HCT116 (cell line): ENCODE data around the gene FNDC3B. TPM values are rescaled to one million over a fixed set of nuclear protein-coding genes. Genes with fewer than 3 reads are reported as not detected.

ENCODE experiments used
- ATAC-seq: fragments of 200-7000 bp; cut with Tn5 transposase; 2 replicates; pipeline ENCODE4 v1.9.1; 2020; ENCODE audit warnings: mild to moderate bottlenecking, moderate library complexity
- BruUV-seq: library from RNA; stranded (reverse); fragments of 400-500 nt; replicated peaks from 2 replicates; lab custom pipeline; 2021; lab: Mats Ljungman, UMichigan
- CTCF ChIA-PET: fragments of 300-600 bp; sonication (Branson Sonifier 250); formaldehyde crosslinking; loops from one replicate; lab custom pipeline; 2021; ENCODE audit warnings: antibody characterized with exemption; lab: Charles Lee
- POLR2A ChIA-PET: fragments of 300-600, 350-600 bp; sonication (Branson Sonifier 250); formaldehyde crosslinking; loops from one replicate; lab custom pipeline; 2021; ENCODE audit warnings: antibody characterized with exemption; lab: Charles Lee
- RAD21 ChIA-PET, 2 experiments: fragments of 300-600 bp; sonication (Branson Sonifier 250); formaldehyde crosslinking; loops; one replicate each; lab custom pipeline; 2023; ENCODE audit warnings: low total read pairs in 2 of 2; ENCODE audit not compliant: uncharacterized antibody in 2 of 2, unreplicated experiment in 2 of 2, low non-redundant PET in 1 of 2; lab: Charles Lee
- DNase-seq: peaks from one replicate; pipeline ENCODE4 v3.0.0-alpha.2; 2010; ENCODE audit warnings: low read depth, low spot score
- H2AFZ ChIP-seq: fragments of 200-600 bp; shearing (Covaris generic), sonication (generic); 2 replicates; pipeline ENCODE4 v1.6.1; 2017; ENCODE audit warnings: low read depth, mixed run types, mixed read lengths, antibody characterized with exemption, low read length; ENCODE audit not compliant: poor library complexity, severe bottlenecking
- H3K27ac ChIP-seq: 2 replicates; pipeline ENCODE4 v1.5.1; 2012; ENCODE audit warnings: low read depth, low read length
- H3K27me3 ChIP-seq: fragments of 200-600 bp; sonication (generic); 2 replicates; pipeline ENCODE4 v1.6.1; 2016; ENCODE audit warnings: mixed run types, low read length, mixed read lengths; ENCODE audit not compliant: insufficient read depth
- H3K36me3 ChIP-seq, 2 experiments: fragments of 200-500 bp in 1 of 2; fragments of 200-600 bp in 1 of 2; sonication (Bioruptor generic) in 1 of 2; sonication (generic) in 1 of 2; 2 replicates each; pipeline versions ENCODE4 v1.5.1 to v1.6.1; 2014 to 2016; ENCODE audit warnings: low read length in 2 of 2, inconsistent platforms in 1 of 2, mixed read lengths in 1 of 2, mixed run types in 1 of 2; ENCODE audit not compliant: insufficient read depth in 2 of 2, control insufficient read depth in 1 of 2
- H3K4me1 ChIP-seq, 2 experiments: fragments of 200-600 bp in 1 of 2; sonication (generic) in 1 of 2; 2 replicates each; pipeline versions ENCODE4 v1.5.1 to v1.6.1; 2012 to 2017; ENCODE audit warnings: low read length in 2 of 2, inconsistent platforms in 1 of 2, mild to moderate bottlenecking in 1 of 2, mixed read lengths in 1 of 2, mixed run types in 1 of 2, moderate library complexity in 1 of 2; ENCODE audit not compliant: insufficient read depth in 2 of 2, control insufficient read depth in 1 of 2
- H3K4me2 ChIP-seq: fragments of 200-600 bp; sonication (generic); 2 replicates; pipeline ENCODE4 v1.6.1; 2017; ENCODE audit warnings: mixed run types, low read length, mixed read lengths
- H3K4me3 ChIP-seq, 2 experiments: fragments of 200-600 bp in 1 of 2; sonication (generic) in 1 of 2; replicated peaks in 1 of 2; 2 replicates each; pipeline ENCODE4 v1.5.1; 2011 to 2016; ENCODE audit warnings: low read length in 2 of 2, control low read depth in 1 of 2, low read depth in 1 of 2, mild to moderate bottlenecking in 1 of 2, mixed read lengths in 1 of 2, mixed run types in 1 of 2
- H3K79me2 ChIP-seq: fragments of 200-600 bp; sonication (generic); 2 replicates; pipeline ENCODE4 v1.6.1; 2017; ENCODE audit warnings: mild to moderate bottlenecking, mixed run types, low read length, moderate library complexity, mixed read lengths; ENCODE audit not compliant: insufficient read depth
- H3K9ac ChIP-seq: fragments of 200-600 bp; sonication (generic); 2 replicates; pipeline ENCODE4 v1.6.1; 2016; ENCODE audit warnings: low read length, mixed read lengths
- H3K9me2 ChIP-seq: fragments of 200-600 bp; sonication (generic), shearing (Covaris generic); 2 replicates; pipeline ENCODE4 v1.6.1; 2017; ENCODE audit warnings: mixed run types, mild to moderate bottlenecking, moderate library complexity; ENCODE audit not compliant: insufficient read depth
- H3K9me3 ChIP-seq, 2 experiments: fragments of 200-500 bp in 1 of 2; fragments of 200-600 bp in 1 of 2; sonication (Bioruptor generic) in 1 of 2; sonication (generic) in 1 of 2; 2 replicates each; pipeline ENCODE4 v1.6.1; 2014 to 2017; ENCODE audit warnings: low read length in 2 of 2, mixed read lengths in 2 of 2, inconsistent platforms in 1 of 2, low read depth in 1 of 2, mild to moderate bottlenecking in 1 of 2, mixed run types in 1 of 2, moderate library complexity in 1 of 2; ENCODE audit not compliant: control insufficient read depth in 1 of 2, insufficient read depth in 1 of 2
- H4K20me1 ChIP-seq: fragments of 200-600 bp; sonication (generic), shearing (Covaris generic); 2 replicates; pipeline ENCODE4 v1.6.1; 2017; ENCODE audit warnings: mixed run types, mild to moderate bottlenecking, moderate library complexity; ENCODE audit not compliant: insufficient read depth
- CEBPB ChIP-seq: IDR thresholded peaks from 2 replicates; pipeline ENCODE4 v1.6.1; 2012; ENCODE audit warnings: low read depth
- EGR1 ChIP-seq: IDR thresholded peaks from 2 replicates; pipeline ENCODE4 v1.6.1; 2012; ENCODE audit warnings: low read depth
- POLR2AphosphoS5 ChIP-seq: IDR thresholded peaks from 2 replicates; pipeline ENCODE4 v1.6.1; 2011; ENCODE audit warnings: mild to moderate bottlenecking, low read depth, low read length, moderate library complexity
- RAD21 ChIP-seq: IDR thresholded peaks from 2 replicates; pipeline ENCODE4 v1.6.1; 2012; ENCODE audit warnings: low read depth, mild to moderate bottlenecking
- SP1 ChIP-seq: IDR thresholded peaks from 2 replicates; pipeline ENCODE4 v1.6.1; 2012; ENCODE audit warnings: low read depth
- SRF ChIP-seq: IDR thresholded peaks from 2 replicates; pipeline ENCODE4 v1.6.1; 2012; ENCODE audit warnings: low read depth
- YY1 ChIP-seq: IDR thresholded peaks from 2 replicates; pipeline ENCODE4 v1.6.1; 2011; ENCODE audit warnings: low read length, low read depth, moderate library complexity, mild to moderate bottlenecking; ENCODE audit not compliant: insufficient replicate concordance; ENCODE audit errors: extremely low read depth
- ZNF274 ChIP-seq: fragments of 200-500 bp; sonication (Bioruptor generic); IDR thresholded peaks from 2 replicates; pipeline ENCODE4 v1.6.1; 2014; ENCODE audit warnings: mild to moderate bottlenecking, low read depth, low read length, inconsistent platforms
- intact Hi-C: fragments of 100-400 bp; cut with micrococcal nuclease; formaldehyde crosslinking; loops from 2 replicates; pipeline ENCODE4 v1.10.0; 2022
- total RNA-seq: library from RNA; stranded (reverse); gene quantifications from one replicate; pipeline ENCODE4 v1.2.1, GENCODE V29; 2021; ENCODE audit not compliant: unreplicated experiment
- TF ChIP-seq, protein P1 (sequence below): IDR thresholded peaks from 2 replicates; pipeline ENCODE4 v1.6.1; 2012
- TF ChIP-seq, protein P2 (sequence below): IDR thresholded peaks from 2 replicates; pipeline ENCODE4 v1.6.1; 2012

Gene FNDC3B
- total RNA-seq, 1 experiment from 2014 or later = 45.7 TPM

- no peaks in the 10 kb centered on the region for H4K20me1 ChIP-seq
- no peak overlapping the region for H3K4me2 ChIP-seq
- RAD21 ChIA-PET = no interaction called here
- no peak for ATAC-seq
- H3K27me3 ChIP-seq = no peaks in the 10 kb centered on the region
- no peaks in the 10 kb centered on the region for H3K4me1 ChIP-seq
- POLR2A ChIA-PET = no interaction called here
- H2AFZ ChIP-seq = no peak overlapping the region
- H3K9me3 ChIP-seq = no peaks in the 10 kb centered on the region
- TF ChIP-seq SP1 (no peak), CEBPB (no peak), RAD21 (no peak), SRF (no peak), POLR2AphosphoS5 (no peak)
- TF ChIP-seq, protein P1, sequence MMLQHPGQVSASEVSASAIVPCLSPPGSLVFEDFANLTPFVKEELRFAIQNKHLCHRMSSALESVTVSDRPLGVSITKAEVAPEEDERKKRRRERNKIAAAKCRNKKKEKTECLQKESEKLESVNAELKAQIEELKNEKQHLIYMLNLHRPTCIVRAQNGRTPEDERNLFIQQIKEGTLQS = no peak
- intact Hi-C loops = no loop called here
- H3K79me2 ChIP-seq = peaks cover 66% of the 10 kb centered on the region
- H3K9ac ChIP-seq = no peak overlapping the region
- CTCF ChIA-PET = interaction anchor here (0.9 kb wide), 1 partner anchor 10 kb away, joined by 3 read pairs; no protein-coding TSS in a partner anchor
- no peaks in the 10 kb centered on the region for H3K9me2 ChIP-seq
- H3K36me3 ChIP-seq = no peaks in the 10 kb centered on the region
- no peak for DNase-seq
- H3K27ac ChIP-seq = no peak overlapping the region
- no TSS peak for BruUV-seq
- H3K4me3 ChIP-seq = no peak overlapping the region
Observed at GRCh38 chr3:172065967-172066762, 26.8 kb downstream of the FNDC3B start.

- H3K4me2 ChIP-seq = no peak overlapping the region
- no TSS peak for BruUV-seq
Observed at GRCh38 chr3:172066880-172067796, 27.8 kb downstream of the FNDC3B start.

More at GRCh38 chr3:172066880-172067796, 27.8 kb downstream of the FNDC3B start:
- H3K79me2 ChIP-seq = peaks cover 73% of the 10 kb centered on the region
- no peak for ATAC-seq
- no peak overlapping the region for H2AFZ ChIP-seq
- no peaks in the 10 kb centered on the region for H3K9me2 ChIP-seq
- H3K4me1 ChIP-seq = no peaks in the 10 kb centered on the region
- no peaks in the 10 kb centered on the region for H3K9me3 ChIP-seq
- RAD21 ChIA-PET = no interaction called here
- POLR2A ChIA-PET = no interaction called here
- intact Hi-C loops = no loop called here
- no peak overlapping the region for H3K9ac ChIP-seq
- H3K27ac ChIP-seq = no peak overlapping the region
- DNase-seq = no peak
- no peaks in the 10 kb centered on the region for H3K27me3 ChIP-seq
- TF ChIP-seq ZNF274 (no peak), CEBPB (no peak), RAD21 (no peak), EGR1 (no peak), YY1 (no peak)
- TF ChIP-seq, protein P2, sequence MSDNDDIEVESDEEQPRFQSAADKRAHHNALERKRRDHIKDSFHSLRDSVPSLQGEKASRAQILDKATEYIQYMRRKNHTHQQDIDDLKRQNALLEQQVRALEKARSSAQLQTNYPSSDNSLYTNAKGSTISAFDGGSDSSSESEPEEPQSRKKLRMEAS = no peak
- no peaks in the 10 kb centered on the region for H4K20me1 ChIP-seq
- CTCF ChIA-PET = interaction anchor here (0.9 kb wide), 1 partner anchor 11 kb away, joined by 3 read pairs; no protein-coding TSS in a partner anchor
- no peak overlapping the region for H3K4me3 ChIP-seq
- H3K36me3 ChIP-seq = no peaks in the 10 kb centered on the region
